Measurements from ENCODE around the gene B3GALT5.

B3GALT5 gene

GRCh38 chr21:39648879-39649278 is 36.1 kb downstream of the B3GALT5 start:
- DNase-seq = no peak

- no peak for DNase-seq
These were observed 36.8 kb downstream of the B3GALT5 start for GRCh38 chr21:39649526-39649925.

- DNase-seq = no peak
These were observed 37.6 kb downstream of the B3GALT5 start for GRCh38 chr21:39650306-39650705.

GRCh38 chr21:39650801-39651200 is 38.1 kb downstream of the B3GALT5 start:
- no peak for DNase-seq

GRCh38 chr21:39651206-39651605 is 38.5 kb downstream of the B3GALT5 start:
- DNase-seq = no peak

GRCh38 chr21:39654951-39655350 is 42.2 kb downstream of the B3GALT5 start:
- DNase-seq = no peak

GRCh38 chr21:39655589-39655988 is 42.8 kb downstream of the B3GALT5 start:
- no peak for DNase-seq

- no peak for DNase-seq
These were observed 43.5 kb downstream of the B3GALT5 start for GRCh38 chr21:39656209-39656608.

GRCh38 chr21:39657091-39657689 is 44.5 kb downstream of the B3GALT5 start:
- no peak for DNase-seq

GRCh38 chr21:39658066-39658465 is 45.3 kb downstream of the B3GALT5 start:
- DNase-seq = no peak

- no peak for DNase-seq
These were observed 46.5 kb downstream of the B3GALT5 start for GRCh38 chr21:39659070-39659815.

GRCh38 chr21:39660191-39660980 is 47.6 kb downstream of the B3GALT5 start:
- DNase-seq = no peak

GRCh38 chr21:39661121-39661520 is 48.4 kb downstream of the B3GALT5 start:
- DNase-seq = no peak

GRCh38 chr21:39661740-39662139 is 49.0 kb downstream of the B3GALT5 start:
- DNase-seq = no peak

- no peak for DNase-seq
These were observed 49.7 kb downstream of the B3GALT5 start for GRCh38 chr21:39662411-39662953.

- DNase-seq = no peak
These were observed 50.3 kb downstream of the B3GALT5 start for GRCh38 chr21:39663066-39663465.

GRCh38 chr21:39663742-39664492 is 51.2 kb downstream of the B3GALT5 start:
- no peak for DNase-seq

GRCh38 chr21:39664586-39664985 is 51.8 kb downstream of the B3GALT5 start:
- no peak for DNase-seq

GRCh38 chr21:39666026-39666425 is 53.3 kb downstream of the B3GALT5 start:
- no peak for DNase-seq

- DNase-seq = no peak
These were observed 54.1 kb downstream of the B3GALT5 start for GRCh38 chr21:39666681-39667315.

- DNase-seq = no peak
These were observed 54.7 kb downstream of the B3GALT5 start for GRCh38 chr21:39667353-39667891.

GRCh38 chr21:39668369-39668768 is 55.6 kb downstream of the B3GALT5 start:
- no peak for DNase-seq

Measured in activated CD4-positive, alpha-beta T cell treated with anti-CD3 and anti-CD28 coated beads, Interleukin-2, amount 50 U/mL, for 4 hours (primary cell).